ENCODE data around the gene NCMAP.
"Not testable (repeated sequence)": the region's sequence is repeated elsewhere in the genome, so short reads cannot be mapped to it uniquely, and the experiment has no call there.

NCMAP gene

GRCh38 chr1:24541711-24542346 is 14.1 kb upstream of the NCMAP start:
- DNase-seq (ENCODE audit: low read depth), result no peak

DNA sequence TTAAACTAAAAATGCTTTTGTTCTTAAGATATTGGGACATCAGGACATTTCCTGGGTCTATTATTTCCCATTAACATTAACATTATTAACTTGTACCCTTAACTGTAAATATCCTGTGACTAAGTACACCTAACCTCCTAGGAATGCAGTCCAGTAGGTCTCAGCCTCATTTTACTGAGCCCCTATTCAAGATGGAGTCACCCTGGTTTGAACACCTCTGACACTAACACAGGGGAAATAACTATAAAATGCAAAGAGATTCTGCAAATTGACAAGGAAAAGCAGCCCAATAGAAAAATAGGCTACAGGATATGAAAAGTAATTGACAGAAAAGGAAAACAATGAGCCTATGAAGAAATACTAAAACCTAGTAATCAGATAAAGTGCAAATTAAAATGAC is 11.6 kb upstream of the NCMAP start:
- no peak for DNase-seq (ENCODE audit: low read depth)

DNA sequence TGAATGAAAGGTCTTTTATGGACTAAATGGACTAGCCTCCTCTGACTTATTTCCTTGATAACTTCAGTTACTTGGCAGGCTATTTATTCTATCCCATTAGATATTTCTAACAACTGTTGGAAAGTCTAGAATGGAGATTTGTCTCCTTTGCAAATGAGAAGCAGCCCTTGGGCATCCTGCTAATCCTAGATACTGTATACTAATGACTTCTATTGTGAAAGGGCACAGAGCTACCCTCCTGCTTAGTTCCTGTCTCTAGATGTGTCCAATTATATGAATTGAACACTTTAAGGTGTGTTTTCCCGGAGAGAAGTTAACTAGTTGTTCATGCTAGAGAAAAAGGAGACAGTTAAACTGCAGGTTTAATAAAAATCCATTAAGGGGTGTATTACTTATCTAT is 10.2 kb upstream of the NCMAP start:
- no peak for DNase-seq (ENCODE audit: low read depth)

DNA sequence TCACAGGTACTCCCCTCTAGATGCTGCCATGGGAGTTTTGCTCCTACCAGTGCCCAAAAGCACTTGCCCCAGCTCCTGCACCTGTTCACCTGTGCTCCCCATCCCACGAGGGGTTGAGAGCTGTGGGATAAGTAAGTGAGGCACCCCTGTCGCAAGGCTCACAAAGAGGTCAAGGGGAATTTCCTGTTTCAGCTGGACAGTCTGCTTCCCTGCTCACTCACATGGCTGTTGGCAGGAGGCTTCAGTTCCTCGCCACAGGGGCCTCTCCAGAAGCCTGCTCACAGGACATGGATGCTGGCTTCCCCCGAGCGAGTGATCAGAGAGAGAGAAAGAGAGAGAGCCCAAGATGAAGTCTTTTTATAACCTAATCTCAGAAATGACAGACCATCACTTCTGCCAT is 8.7 kb upstream of the NCMAP start:
- no peak for DNase-seq (ENCODE audit: low read depth)

DNA sequence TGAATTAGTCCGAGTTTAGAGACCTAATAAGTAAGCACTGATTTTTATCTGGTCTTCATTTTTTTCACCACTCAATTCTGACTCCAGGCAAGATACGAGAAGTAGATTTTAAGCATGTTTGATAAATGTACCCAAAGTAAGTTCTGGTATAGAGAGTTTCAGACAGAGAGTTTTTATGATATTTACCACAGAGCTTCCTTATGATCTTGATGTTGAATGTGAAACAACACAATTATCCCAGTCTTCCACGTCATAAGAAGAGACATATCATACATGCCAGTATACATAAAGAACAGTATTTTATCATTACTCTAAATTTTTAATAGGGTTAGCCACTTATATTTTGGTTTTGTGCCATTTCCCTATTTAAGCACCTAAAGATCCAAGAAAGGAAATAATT is 7.8 kb upstream of the NCMAP start:
- DNase-seq (ENCODE audit: low read depth), result no peak

DNA sequence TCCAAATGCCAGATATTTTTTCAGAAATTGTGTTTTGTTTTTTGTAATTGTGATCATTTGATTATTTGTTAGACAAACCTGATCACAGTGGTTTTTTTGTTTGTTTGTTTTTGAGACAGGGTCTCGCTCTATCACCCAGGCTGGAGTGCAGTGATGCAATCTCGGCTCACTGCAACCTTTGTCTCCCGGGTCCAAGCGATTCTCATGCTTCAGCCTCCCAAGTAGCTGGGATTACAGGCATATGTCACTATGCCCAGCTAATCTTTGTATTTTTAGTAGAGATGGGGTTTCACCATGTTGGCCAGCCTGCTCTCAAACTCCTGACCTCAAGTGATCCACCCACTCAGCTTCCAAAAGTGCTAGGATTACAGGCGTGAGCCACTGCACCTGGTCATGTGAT is 6.7 kb upstream of the NCMAP start:
- DNase-seq (ENCODE audit: low read depth), result not testable (repeated sequence)

DNA sequence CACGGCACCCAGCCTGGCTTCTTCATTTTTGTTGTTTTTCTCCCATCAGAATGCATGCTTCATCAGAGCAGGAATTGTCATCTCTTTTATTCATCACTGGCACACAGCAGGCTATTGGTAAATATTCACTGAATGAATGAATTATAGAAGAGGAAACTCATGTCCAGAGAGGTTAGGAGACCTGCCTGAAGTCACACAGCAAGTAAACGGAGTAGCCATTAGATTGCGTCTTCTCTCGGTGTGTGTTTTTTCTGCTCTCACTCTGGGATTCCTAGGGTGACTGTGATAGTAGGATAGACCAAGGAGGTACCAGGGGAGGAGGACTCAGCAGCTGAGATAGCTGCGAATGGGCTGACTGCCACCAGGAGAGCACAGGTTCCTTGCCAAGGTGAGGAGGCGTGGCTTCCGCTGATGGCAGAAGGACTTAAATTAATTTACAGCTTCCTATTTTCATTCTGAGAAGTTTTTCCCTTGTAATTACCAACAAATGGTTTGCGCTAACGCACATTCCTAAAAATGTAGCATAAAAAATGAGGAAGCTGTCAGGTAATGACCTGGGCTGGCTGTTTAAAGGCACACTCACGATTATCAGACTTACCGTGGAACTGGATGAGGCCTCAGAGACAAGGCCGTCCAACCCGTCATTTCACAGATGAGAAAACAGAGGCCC is 4.5 kb upstream of the NCMAP start:
- DNase-seq (ENCODE audit: low read depth), result no peak

DNA sequence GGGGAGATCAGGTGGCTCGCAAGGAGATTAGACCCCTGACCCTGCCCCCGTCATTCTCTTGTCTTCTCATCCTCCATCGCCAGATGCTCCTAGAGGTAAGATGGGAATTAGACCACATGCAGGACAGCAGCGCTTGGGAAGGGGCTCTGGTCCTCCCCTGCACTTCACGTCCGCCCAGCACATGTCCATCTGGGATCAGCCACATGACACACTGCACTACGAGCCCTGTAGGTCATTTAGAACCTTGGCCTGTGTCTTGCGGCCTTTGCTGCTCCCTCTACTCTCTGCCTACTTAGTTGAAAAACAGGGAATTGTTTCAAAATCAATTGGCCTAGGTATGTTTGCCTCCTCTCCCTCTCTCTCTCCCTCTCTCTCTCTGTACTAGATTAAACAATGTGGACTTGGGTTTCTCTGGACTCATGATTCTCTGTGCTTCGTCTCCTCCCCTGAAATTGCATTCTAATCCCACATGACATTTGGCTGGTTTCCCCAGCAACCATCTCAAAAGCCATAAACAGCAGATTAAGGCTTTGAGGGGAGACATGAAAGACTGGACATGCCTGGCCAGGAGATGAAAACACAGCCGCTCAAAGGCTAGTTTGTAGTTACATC is 3.8 kb upstream of the NCMAP start:
- no peak for DNase-seq (ENCODE audit: low read depth)

DNA sequence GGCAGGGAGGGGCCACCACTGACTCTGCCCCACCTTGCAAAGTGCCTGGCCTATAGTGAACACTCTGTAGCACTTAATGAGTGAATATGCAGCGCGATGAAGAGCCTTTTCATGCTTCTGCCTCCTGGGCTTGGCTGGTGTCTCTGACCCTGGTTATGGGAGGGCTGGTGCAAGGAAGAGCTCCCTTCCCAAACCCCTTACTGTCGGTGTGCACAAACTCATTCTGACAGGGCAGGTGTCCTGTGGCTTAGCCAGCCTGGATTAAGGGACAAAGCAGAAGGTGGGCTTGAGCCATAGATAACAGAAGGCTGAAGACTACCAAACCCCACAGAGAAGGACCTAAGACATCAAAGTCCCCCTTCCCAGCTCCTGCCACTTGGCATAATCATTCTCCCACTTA is 2.0 kb upstream of the NCMAP start:
- no peak for DNase-seq (ENCODE audit: low read depth)

DNA sequence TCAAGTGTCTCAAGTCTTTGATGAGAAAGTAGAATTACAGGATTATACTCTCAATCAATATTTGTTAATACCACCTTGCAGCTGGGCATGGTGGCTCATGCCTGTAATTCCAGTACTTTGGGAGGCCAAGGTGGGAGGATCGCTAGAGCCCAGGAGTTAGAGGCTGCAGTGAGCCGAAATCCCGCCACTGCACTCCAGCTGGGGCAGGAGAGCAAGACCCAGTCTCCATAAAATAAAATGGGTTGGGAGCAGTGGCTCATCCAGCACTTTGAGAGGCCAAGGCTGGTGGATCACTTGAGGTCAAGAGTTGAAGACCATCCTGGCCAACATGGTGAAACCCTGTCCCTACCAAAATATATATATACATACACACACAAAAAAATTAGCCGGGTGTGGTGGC is 1.2 kb upstream of the NCMAP start:
- DNase-seq (ENCODE audit: low read depth), result no peak

- no peak for DNase-seq (ENCODE audit: low read depth)
These were observed 518 bp downstream of the NCMAP start for GRCh38 chr1:24556414-24556795.

DNA sequence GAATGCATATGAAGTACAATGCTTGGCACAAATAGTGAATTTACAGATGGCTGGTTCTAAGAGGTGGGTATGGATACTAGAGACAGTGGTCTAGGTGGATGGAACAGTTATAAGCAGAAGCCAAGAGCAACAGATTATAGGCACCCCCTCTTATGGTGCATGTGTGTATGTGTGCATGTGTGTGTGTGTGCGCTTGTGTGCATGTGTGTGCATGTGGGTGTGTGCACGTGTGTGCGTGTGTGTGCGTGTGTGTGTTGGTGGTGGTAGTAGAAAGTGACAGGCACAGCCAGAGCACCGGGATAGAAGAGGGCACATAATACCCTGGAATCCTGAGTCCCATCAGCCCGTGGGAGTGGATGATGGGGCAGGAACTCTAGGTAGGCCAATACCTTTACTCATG is 1.3 kb downstream of the NCMAP start:
- DNase-seq (ENCODE audit: low read depth), result no peak

GRCh38 chr1:24557711-24558131 is 1.8 kb downstream of the NCMAP start:
- no peak for DNase-seq (ENCODE audit: low read depth)

- no peak for DNase-seq (ENCODE audit: low read depth)
These were observed 2.6 kb downstream of the NCMAP start for GRCh38 chr1:24558455-24558854.

DNA sequence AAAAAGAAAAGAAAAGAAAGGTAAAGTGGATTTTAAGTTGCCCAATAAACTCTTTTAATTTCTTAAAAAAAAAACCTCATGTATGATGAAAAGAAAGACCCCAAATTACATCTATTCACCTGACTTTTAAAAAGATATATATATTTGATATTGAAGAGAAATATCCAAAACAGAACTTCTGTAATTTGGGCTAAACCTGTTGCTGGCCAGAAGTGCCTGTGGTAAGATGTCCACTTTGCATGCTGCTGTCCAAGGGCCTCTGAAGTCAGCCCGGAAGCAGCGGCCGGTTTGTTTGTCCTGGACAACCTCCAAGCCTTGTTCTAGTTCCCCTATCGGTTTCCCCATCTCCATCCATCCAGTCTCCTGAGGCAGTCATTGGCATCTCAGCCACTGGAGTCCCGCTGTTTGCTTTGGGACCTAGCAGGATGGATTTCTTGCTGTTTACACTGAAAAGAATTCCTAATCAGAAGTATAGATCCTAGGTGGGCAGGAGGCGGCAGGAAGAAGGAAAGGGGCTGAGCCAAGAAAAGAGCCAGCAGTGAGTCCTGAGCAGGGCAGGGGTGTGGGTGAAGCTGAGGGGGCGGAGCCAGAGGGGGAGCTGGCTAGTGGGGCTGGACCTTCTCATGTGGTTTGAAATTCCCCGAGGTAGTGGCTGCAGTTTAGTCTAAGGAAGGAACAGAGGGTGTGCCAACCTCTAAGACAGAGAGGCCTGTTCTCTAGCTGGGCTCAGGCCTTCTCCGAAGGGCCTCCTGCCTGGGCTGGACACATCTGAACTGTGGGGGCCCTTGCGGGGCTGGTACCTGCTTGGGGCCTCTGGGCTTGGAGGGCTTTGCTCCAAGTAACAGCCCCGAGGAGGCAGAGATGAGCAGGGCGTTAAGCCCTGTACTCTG is 3.3 kb downstream of the NCMAP start:
- DNase-seq (ENCODE audit: low read depth), result no peak

DNA sequence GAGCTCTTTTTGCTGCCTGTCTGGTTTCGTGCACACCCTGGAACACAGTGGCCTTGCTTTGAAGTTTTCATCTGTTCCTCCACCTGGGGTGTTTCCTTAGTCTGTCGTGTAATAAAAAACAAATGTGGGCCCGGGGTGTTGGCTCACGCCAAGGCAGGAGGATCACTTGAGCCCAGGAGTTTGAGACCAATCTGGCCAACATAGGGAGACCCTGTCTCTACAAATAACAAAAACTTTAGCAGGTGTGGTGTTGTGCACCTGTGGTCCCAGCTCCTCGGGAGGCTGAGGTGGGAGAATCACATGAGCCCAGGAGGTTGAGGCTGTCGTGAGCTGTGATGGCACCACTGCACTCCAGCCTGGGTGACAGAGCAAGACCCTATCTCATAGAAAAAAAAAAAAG is 4.5 kb downstream of the NCMAP start:
- DNase-seq (ENCODE audit: low read depth), result no peak

- DNase-seq (ENCODE audit: low read depth), result no peak
These were observed 6.7 kb downstream of the NCMAP start for GRCh38 chr1:24562625-24563024.

DNA sequence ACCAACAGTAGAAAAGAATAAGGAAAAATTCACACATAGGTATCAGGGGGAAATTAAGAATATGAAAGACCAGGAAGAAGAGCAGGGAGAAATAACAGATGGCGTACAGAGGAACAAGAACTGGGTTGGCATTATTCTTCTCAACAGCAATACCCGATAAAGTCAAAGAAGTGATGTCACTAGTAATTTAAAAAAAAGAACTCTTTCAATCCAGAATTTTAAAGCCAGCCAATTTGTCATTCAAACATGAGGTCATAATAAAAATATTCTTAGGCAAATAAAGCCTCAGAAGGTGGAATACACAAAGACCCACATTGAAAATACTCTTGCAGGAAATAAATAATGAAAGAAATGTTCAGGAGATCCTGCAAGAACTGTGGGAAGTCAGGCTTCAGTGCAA is 8.8 kb downstream of the NCMAP start:
- DNase-seq (ENCODE audit: low read depth), result no peak

- DNase-seq (ENCODE audit: low read depth), result no peak
These were observed 10.5 kb downstream of the NCMAP start for GRCh38 chr1:24566236-24566867.

DNA sequence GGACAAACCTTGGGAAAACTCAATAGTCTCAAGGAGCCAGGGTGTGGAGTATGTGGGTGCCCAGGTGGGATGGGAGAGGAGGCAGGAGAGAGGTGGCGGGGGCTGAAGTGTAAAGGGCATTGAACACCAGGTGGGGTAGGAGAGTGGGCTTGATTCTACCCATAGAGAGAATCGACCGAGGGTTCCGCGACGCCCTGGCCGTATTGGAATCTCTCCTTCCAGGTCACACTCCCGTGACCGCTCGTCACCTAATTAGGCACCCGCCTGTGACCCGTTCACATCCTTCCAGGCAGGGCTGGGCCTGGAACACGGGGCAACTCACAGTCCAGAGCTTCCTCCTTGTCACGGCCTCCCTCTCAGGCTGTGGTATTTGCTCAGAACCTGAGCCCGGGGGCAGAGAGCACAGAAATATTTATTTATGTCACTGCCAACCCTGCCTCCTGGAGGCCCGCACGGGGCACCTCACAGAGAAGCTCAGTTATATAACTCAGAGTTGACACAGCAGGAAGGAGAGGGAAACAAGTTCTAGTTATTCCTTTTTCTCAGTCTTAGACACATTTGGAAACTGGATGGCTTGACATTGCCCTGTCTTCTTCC is 12.0 kb downstream of the NCMAP start:
- no peak for DNase-seq (ENCODE audit: low read depth)

DNA sequence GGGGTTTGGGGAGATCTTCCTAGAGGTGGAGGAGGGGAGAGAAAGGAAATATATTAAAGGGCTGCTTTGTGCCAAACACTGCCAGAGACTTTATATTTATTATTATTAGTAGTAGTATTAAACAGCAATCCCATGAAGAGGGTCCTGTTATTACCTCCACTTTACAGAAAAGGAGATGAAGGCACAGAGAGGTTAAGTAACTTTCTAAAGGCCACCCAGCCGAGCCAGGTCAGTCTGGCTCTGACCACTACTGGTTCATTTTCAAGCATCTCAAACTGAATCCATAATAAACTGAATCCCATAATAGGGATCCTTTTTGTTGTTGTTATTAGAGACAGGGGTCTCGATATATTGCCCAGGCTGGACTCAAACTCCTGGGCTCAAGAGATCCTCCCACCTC is 12.6 kb downstream of the NCMAP start:
- DNase-seq (ENCODE audit: low read depth), result no peak
